Retinal pigment epithelial cell (primary cell): Measurements from ENCODE around the gene CUX1.

Experiments used
- DNase-seq: peaks from one replicate; pipeline ENCODE4 v3.0.0-alpha.2; 2010; ENCODE audit warnings: low read depth
- H3K4me3 ChIP-seq: 2 replicates; pipeline ENCODE4 v1.5.1; 2011; ENCODE audit warnings: mild to moderate bottlenecking, low read length, control low read depth, moderate library complexity
- TF ChIP-seq, protein P1 (sequence below): conservative IDR thresholded peaks from 2 replicates; pipeline ENCODE4 v1.5.1; 2011; ENCODE audit warnings: low read depth, low read length, control low read depth, inconsistent platforms

Gene CUX1

DNA sequence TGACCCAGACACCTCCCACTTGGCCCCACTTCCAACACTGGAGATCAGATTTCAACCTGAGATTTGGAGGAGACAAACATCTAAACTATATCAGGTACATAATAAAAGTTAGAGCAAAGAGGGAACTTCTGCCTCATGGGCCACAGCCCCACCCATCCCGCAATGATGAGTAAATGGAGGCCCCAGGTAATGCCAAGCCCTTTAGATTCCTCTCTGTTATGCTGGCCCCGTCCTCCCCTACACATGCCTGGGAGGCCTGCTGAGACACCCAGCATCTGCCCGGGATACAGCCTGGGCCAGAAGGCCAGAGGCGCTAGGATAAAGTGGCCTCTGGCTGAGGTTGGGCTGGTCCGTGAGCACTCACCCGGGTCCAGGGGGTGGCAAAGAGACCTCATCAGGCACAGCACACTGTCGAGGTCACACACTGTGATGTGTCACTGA, 283.7 kb downstream of the CUX1 start:
- TF ChIP-seq, protein P1, sequence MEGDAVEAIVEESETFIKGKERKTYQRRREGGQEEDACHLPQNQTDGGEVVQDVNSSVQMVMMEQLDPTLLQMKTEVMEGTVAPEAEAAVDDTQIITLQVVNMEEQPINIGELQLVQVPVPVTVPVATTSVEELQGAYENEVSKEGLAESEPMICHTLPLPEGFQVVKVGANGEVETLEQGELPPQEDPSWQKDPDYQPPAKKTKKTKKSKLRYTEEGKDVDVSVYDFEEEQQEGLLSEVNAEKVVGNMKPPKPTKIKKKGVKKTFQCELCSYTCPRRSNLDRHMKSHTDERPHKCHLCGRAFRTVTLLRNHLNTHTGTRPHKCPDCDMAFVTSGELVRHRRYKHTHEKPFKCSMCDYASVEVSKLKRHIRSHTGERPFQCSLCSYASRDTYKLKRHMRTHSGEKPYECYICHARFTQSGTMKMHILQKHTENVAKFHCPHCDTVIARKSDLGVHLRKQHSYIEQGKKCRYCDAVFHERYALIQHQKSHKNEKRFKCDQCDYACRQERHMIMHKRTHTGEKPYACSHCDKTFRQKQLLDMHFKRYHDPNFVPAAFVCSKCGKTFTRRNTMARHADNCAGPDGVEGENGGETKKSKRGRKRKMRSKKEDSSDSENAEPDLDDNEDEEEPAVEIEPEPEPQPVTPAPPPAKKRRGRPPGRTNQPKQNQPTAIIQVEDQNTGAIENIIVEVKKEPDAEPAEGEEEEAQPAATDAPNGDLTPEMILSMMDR = no peak

DNA sequence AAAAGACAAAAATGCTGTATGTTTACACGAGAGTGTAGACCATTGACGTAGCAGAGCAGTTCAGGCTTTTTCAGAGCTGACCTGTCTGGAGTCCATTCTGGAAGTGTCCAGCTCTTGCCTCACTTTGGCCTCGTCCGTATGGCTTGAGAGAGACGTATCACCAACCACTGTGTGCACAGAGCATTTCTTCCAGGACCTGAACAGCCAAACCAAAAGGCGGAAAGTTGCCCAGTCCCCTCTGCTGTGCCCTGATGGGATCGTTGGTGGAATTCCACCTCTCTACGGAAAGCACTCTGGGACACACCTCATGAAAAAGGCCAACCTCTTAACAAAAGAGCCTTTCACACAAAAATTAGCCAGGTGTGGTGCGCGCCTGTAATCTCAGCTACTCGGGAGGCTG, 284.5 kb downstream of the CUX1 start:
- TF ChIP-seq, protein P1 = no peak
- no peak for DNase-seq
- H3K4me3 ChIP-seq = no peak overlapping the region

More for the DNA sequence above, 283.7 kb downstream of the CUX1 start:
- no peak overlapping the region for H3K4me3 ChIP-seq
- DNase-seq = no peak

DNA sequence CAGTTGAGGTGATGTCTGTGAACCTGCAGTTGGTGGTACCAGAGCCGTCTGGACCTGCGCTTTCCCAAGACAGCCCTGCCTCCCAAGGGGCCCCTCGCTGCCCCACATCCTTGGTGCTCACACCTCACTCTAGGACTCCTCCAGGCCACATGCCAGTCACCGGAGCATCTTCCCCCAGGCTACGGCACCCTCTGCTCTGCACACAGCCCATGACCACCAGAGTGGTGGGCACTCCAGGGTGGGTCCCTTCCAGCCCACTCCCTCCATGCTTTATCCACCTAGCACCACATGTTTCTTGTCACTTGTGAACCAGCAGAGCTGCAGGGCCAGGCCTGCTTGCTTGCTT, 285.6 kb downstream of the CUX1 start:
- TF ChIP-seq, protein P1 = no peak
- H3K4me3 ChIP-seq = no peak overlapping the region
- no peak for DNase-seq

DNA sequence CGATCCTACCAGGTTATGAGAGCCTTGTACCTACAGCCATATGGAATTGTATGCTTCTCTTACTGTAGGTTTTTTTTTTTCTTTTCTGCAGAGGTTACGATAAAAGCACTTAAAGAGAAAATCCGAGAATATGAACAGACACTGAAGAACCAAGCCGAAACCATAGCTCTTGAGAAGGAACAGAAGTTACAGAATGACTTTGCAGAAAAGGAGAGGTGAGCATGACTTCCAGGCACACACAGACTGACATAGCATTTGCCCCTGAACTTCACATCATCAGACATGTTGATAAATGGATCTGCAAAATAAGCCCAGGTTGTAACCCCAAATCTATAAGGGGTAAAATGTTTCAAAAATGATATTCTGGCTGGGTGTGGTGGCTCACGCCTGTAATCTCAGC, 286.8 kb downstream of the CUX1 start:
- no peak for DNase-seq
- H3K4me3 ChIP-seq = no peak overlapping the region
- TF ChIP-seq, protein P1 = no peak

DNA sequence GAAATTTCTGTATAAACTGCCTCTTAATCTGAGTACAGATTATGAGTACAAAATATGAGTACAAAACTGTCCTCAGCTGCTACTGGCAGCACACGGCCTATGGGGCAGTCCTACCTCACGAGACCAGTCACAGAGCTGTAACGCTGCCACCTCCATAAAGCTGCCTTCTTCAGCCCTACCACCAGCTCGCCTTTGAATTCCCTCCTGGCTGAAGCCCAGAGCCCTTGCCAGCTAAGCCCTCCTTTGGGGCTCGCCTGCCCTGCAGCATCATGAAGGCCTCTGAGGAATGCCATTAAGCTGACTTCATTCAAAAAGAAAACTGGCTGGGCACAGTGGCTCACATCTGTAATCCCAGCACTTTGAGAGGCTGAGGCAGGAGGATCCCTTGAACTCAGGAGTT, 289.2 kb downstream of the CUX1 start:
- DNase-seq = no peak
- H3K4me3 ChIP-seq = no peak overlapping the region
- TF ChIP-seq, protein P1 = no peak

DNA sequence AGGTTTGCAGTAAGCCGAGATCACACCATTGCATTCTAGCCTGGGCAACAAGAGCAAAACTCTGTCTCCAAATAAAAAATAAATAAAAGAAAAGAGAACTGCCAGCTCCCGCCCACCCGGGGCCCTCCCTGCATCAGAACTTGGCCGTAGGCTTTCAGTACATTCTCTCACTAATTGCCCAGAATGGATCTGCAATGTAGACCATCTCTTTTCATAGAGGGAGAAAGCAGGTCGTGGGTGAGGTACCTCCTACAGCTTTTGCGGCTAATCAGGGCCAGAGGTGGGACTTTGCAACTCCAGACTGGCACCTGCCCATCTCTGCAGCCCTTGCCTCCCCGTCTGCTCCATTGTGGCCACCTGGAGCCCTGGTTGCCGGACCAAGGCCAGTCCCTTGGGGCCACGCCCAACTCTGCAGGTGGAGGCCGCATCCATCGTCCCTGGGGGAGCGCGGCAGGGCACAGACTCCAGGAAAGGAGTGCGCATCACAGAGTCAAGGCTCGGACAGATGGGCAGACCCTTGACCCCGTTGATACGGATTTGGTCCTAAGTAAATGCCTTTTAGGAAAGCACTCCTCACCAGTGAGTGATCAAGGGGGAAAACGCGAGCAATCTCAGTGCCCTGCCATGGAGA, 290.2 kb downstream of the CUX1 start:
- DNase-seq = no peak
- H3K4me3 ChIP-seq = no peak overlapping the region
- TF ChIP-seq, protein P1 = no peak

DNA sequence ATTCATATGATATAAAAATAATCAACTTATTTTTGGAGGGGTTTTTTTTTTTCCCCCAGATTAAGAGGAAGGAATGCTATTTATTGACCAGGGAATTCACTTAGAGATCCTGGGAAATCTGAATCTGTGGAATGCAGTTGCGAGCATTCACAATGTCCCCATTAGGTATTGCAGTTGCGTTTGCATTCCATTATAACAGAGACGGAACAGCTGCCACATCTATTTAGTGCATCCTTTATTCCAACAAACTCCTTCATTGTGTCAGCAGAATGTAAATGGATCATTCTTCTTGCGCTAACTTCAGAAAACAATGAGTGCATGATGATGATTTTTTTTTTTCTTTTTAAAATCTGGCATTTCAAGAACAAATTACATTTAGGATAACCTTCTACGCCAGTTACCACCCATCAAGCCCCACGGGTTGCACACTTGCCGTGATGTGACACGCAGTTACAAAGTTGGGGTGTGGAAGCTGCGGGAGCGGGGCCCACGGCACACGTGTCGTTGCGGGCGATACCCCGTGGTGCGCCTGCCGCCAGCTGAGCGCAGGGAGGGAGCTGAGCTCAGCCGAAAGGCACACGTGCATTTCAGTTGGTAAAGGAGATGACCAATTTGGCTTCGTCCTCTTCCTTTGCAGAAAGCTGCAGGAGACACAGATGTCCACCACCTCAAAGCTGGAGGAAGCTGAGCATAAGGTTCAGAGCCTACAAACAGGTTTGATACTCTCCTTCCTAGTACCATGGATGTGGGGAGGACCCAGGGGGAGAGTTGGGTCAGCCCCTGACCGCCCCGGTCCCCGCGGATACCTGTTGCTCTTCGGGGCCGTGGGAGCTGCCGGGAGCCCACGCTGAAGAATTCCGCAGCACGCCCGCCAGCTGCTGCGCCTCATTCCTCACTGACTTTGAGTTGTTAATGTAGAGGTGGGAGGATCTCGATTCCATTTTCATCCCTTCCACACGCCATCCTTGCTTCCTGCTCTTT, 293.9 kb downstream of the CUX1 start:
- H3K4me3 ChIP-seq = no peak overlapping the region
- TF ChIP-seq, protein P1 = no peak
- DNase-seq = no peak
